CD4-positive, alpha-beta T cell treated with Interleukin-15 for 1 hour (primary cell): ENCODE data around the gene CDC42BPA.
A peak's percentile ranks its signal among the peaks of the same experiment; 100 is the strongest.

Experiments used
- DNase-seq: peaks from one replicate; pipeline ENCODE4 v3.0.0-alpha.2; 2020

CDC42BPA gene

DNA sequence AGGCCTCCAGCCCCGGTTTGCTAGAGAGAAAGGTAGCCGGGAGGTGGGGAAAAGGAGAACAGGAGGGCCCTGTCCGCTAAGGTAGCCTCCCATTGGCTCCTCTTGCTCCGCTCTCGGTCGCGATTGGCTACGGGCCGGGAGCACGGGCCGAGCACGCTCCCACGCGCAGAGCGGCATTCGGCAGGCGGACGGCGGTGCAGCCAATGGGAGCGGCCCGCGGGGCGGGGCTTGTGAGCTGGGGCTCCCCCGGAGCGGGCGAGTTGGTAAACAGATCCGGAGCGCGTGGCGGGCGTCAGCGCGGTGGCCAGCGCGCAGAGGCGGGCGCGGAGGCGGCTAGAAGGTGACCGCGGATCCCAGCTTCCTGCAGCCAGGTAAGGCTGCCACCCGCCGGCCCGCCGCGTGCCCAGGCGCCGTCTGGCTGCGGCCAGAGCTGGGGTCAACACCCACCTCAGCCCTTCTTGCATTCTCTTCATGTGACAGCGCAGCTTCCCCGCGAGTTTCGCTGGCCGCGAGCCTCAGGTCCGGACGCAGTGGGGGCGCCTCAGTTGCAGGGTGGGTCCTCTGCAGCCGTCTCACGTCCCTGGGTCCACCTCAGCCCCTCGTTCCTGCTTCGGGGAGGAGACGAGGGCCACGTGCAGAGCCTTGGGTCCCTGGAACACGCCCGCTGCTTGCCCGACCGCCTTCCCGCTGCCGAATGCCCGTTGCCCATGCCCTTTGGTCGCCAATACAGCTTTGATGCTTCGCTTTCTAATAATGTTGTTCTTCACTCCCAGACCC lies 378.1 kb downstream of the CDC42BPA start, which contains the start of gene COQ8A:
TSS of gene COQ8A (plus strand) at position 266 of the 777 bp plus-strand sequence. CDS start 21,092 bp downstream, outside the sequence.
- DNase-seq: peak; percentile 100
